Dedifferentiated amniotic fluid mesenchymal stem cell (primary cell): ENCODE results near the gene TRIM44.
"Not testable (repeated sequence)": the region's sequence is repeated elsewhere in the genome, so short reads cannot be mapped to it uniquely, and the experiment has no call there.

Experiments
- DNase-seq: peaks from one replicate; pipeline ENCODE4 v3.0.0-alpha.2; 2016; ENCODE audit errors: extremely low spot score

The TRIM44 gene

DNA sequence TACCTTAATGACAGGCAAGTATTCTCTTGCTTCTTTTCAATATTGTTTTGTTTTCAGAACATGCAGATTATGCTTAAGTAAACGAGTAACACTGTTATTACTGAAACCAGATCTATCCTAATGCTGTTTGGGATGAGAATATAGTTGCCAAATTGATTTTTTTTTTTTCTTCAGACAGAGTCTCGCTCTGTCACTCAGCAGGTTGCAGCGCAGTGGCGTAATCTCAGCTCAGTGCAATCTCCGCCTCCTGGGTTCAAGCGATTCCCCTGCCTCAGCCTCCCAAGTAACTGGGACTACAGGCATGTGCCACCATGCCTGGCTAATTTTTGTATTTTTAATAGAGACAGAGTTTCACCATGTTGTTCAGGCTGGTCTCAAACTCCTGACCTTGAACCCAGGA is 91.0 kb downstream of the TRIM44 start:
- not testable (repeated sequence) for DNase-seq

DNA sequence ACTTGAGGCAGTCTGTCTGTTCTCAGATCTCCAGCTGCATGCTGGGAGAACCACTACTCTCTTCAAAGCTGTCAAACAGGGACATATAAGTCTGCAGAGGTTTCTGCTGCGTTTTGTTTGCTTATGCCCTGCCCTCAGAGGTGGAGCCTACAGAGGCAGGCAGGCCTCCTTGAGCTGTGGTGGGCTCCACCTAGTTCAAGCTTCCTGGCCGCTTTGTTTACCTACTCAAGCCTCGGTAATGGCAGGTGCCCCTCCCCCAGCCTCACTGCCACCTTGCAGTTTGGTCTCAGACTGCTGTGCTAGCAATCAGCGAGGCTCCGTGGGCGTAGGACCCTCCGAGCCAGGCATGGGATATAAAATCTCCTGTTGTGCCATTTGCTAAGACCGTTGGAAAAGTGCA is 97.4 kb downstream of the TRIM44 start:
- DNase-seq, result not testable (repeated sequence)

DNA sequence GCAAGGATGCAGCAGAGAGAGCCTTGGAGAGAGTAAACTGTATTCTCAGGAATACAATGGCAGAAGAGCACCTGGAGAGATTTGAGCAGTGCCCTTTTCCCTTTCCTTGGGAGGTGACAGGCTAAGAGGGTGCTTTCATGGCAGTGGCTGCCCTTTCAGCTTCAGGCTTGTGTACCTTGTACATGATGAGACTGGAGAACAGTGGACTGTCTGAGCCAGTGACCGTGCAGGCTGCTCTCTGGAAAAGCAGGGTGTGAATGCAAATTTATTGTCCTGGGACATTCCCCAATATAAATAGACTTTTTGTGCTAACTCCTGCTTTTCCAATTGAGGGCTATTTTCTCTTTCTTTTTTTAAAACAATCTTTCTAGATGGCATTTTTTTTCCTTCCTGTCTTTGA is 99.3 kb downstream of the TRIM44 start:
- no peak for DNase-seq

DNA sequence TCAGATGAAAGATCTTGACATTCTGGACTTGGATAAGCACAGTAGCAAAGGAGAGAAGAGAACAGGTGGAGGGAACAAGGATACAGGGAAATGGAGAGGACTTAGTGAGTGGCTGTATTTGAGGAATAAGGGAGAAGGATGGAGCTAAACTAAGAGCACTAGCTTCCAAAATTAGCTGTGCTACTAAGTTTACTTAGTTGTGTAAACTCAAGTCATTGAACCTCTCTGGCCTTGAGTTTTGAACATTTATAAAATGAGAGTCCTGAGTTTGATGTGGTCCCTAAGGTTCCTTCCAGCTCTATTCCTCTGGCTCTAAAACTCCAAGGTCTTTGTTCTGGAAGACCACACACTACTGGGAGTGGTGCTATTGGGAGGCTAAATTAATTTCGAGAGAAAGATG is 100.7 kb downstream of the TRIM44 start:
- DNase-seq, result no peak

DNA sequence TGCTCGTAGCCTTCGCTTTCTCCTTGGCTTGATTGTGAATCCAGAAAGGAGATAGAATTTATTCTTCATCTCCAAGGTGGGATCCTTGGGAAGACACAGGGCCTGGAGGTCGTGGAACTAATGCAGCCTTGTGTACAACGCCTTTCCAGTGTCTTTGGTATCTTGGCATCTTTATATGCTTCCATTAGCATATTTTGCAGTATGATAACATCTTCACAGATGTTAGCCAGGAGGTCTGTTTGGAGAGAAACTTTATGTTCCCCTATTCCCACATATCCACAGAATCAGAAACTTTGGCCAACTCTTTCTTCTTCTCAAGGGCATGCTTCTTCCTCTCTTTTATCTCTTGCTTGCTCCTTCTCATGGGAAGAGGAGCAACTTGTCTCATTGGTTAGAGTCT is 101.2 kb downstream of the TRIM44 start:
- DNase-seq, result no peak

DNA sequence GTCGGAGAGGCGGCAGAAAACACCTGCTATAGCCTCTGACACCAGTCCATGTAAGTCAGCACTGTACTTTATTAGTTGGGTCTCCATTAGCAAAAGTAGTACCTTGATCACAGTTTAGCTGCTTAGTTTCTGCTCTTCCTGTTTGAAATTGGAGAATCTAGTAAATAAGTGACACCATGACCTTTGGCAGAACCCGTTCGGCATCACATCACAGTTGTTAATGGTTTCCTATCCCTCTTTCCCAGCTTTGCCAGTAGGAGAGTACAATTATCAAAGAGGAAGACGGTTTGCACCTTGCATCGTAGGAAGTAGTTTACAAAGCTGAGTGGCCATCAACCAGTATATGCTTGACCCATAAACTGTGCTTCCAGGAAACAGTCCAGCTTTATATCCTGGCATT is 101.8 kb downstream of the TRIM44 start:
- no peak for DNase-seq

DNA sequence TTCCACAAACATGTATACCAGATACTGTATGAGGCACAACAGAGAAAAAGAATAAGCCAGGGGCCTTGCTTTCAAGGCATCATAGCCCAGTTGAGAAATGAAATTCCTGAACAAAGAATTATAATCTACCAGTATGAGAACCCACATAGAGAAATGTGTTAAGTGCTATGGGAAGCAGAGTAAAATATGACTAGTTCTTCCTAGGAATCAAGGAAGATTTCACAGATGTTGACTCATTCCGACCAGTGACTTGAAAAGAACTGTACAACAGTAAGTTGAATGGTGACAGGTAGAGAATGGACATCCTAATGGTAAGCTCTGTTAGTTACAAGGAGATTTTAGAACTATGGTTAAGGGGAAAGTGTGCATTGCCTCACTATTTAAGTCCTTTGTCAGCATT is 102.6 kb downstream of the TRIM44 start:
- no peak for DNase-seq

DNA sequence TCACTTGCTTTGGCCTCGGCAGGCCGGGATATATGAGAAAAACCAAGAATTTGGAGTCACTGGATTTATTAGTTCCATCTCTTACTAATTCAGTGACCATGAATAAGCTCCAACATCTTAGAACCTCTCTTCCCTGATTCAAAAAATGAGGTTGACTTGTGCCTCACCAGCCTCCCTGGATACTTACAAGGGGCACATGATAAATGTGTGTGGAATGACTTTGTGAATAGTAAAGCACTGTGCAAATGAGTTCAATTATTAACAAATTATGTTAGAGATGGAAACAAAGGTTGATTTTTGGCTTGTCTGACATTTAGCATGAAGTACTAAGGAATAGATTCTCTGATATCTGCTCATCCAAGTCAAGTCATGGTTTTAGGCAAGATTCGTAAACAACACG is 104.1 kb downstream of the TRIM44 start:
- DNase-seq, result no peak

DNA sequence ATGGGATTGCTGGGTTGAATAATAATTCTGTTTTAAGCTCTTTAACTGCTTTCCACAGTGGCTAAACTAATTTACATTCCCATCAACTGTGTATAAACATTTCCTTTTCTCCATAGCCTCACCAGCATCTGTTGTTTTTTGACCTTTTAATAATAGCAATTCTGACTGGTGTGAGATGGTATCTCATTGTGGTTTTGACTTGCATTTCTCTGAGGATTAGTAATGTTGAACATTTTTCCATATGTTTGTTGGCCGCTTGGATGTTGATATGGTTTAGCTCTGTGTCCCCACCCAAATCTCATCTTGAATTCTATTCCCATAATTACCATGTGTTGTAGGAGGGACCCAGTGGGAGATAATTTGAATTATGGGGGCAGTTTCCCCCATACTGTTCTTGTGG is 107.8 kb downstream of the TRIM44 start:
- peak; percentile 62 for DNase-seq

DNA sequence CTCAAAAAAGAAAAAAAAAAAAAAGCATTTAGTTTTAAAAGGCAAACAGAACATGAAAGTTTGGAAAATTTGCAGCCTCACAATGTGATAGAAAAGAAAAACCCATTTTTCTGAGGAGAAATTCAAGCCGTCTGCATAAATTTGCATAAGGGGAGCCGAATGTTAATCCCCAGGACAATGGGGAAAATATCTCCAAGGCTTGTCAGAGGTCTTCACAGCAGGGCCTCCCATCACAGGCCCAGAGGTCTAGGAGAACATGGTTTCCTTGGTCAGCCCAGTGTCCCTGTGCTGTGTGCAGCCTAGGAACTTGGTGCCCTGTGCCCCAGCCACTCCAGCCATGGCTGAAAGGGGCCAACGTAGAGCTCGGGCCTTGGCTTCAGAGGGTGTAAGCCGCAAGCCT is 109.1 kb downstream of the TRIM44 start:
- DNase-seq, result no peak

DNA sequence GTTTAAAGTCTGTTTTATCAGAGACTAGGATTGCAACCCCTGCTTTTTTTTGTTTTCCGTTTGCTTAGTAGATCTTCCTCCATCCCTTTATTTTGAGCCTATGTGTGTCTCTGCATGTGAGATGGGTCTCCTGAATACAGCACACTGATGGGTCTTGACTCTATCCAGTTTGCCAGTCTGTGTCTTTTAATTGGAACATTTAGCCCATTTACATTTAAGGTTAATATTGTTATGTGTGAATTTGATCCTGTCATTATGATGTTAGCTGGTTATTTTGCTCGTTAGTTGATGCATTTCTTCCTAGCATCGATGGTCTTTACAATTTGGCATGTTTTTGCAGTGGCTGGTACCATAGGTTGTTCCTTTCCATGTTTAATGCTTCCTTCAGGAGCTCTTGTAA is 114.7 kb downstream of the TRIM44 start:
- DNase-seq, result not testable (repeated sequence)

DNA sequence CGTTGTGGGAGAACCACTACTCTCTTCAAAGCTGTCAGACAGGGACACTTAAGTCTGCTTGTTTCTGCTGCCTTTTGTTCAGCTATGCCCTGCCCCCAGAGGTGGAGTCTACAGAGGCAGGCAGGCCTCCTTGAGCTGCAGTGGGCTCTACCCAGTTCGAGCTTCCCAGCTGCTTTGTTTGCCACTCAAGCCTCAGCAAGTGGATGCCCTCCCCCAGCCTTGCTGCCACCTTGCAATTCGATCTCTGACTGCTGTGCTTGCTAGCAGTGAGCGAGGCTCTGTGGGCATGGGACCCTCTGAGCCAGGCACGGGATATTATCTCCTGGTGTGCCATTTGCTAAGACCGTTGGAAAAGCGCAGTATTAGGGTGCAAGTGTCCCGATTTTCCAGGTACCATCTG is 116.4 kb downstream of the TRIM44 start:
- not testable (repeated sequence) for DNase-seq

DNA sequence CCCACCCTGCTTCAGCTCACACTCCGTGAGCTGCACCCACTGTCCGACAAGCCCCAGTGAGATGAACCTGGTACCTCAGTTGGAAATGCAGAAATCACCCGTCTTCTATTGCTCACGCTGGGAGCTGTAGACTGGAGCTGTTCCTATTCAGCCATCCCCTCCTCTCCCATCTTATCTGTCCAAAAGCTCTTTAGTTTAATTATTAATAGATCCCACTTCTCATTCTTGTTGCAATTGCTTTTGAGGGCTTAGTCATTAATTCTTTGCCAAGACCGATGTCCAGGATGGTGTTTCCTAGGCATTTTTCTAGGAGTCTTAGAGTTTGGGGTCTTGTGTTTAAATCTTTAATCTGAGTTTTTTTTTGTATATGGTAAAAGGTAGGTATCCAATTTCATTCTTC is 116.8 kb downstream of the TRIM44 start:
- DNase-seq, result no peak

DNA sequence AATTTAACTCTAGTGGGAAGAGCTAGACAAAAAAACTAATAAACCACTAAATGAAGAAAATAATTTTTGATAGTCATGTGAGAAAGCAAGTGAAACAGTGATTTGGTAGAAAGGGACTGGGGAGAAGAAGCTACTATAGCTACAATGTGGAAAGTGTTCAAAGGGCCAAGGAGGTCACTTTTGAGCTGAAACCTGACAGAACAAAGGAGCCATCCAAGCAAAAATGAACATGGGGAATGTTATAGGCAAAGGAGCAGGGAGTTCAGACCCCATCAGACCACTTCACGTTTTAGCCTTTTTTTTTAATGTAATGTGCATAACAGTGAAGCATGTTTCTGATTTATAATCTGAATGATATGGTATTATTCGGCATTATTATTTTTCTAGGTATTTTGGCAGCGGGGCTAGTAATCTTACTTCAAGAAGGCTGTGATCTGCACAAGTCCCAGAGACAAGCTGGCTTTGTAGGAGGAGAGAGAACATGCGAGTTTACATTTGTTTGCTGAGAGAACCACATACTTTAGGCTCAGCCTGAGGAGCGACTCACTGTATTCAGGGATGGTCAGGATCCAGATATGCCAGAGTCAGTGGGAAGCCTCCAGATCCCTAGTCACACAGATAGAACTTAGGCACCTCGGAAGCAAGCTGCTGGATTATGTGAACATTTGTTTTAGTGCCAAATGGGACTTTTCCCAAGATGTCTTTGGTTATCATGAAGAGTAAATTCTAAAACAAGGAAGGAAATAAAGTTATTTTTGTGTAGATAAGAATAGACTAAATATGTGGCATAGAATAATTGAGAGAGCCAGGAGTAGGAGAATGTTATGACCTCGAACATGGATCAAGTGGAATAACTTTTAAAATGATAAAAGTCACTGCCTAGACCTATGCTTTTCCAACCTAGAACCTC is 118.6 kb downstream of the TRIM44 start:
- DNase-seq, result peak; percentile 50

DNA sequence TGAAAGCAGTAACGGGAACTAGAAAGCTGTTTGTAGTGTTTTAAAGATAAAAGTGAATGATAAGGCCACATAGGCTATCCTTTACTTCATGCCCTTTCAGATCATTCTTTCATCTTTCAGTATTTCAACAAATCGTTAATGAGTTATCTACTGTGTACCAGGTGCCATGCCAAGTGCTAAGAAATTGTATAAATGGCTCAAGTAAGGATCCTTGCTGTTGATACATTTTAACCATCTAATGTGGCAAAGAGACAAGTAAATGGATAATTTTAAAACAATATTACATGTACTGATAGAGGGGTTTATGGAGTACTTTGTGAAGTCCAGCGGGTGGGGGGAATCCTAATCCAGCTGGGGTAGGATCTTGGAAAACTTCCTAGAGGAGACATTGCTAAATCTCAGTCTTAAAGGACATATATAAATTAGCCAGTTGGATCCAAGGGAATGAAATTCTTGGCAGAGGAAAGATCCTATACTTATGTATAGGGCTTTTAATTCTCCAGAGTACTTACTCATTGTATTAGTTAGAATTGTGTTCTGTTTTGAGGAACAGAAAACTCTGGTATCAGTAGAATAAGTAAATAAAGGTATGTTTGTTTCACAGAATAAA is 119.4 kb downstream of the TRIM44 start:
- no peak for DNase-seq

DNA sequence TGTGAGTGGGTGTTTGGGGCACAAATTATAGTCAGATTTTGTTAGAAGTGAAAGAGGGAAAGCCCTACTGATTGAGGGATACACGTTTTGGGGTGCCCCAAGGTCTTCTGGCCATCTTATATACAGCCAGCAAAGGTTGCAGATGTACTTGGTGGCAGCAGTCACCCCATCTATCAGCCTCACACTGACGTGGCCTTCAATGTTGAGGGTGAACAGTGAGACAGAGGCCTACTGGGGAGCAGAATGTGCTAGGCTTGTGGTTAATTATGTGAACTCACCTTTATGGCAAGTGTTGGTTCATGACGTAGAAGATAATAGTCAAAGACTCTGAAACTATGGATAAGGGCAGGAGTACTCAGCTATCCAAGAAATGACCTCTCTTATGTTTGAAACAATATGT is 121.2 kb downstream of the TRIM44 start:
- DNase-seq, result no peak

DNA sequence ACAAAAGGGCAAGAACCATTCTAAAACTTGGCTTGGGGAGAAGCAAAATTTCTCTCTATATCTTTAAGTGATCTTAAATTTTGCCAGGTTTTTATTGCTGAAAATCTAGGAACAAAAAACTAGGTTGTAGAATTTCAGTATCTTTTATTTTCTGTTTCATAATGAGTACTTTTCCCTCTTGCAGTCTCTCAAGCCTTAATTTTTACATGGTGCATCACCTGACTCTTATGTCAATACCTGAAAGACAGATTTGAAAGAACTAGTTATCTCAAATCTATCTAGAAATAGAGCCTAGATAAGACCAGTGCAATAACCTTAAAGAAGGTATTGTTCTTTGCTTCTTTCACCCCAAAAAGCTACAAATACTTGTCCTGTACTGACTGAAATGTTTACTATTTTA is 122.1 kb downstream of the TRIM44 start:
- no peak for DNase-seq

DNA sequence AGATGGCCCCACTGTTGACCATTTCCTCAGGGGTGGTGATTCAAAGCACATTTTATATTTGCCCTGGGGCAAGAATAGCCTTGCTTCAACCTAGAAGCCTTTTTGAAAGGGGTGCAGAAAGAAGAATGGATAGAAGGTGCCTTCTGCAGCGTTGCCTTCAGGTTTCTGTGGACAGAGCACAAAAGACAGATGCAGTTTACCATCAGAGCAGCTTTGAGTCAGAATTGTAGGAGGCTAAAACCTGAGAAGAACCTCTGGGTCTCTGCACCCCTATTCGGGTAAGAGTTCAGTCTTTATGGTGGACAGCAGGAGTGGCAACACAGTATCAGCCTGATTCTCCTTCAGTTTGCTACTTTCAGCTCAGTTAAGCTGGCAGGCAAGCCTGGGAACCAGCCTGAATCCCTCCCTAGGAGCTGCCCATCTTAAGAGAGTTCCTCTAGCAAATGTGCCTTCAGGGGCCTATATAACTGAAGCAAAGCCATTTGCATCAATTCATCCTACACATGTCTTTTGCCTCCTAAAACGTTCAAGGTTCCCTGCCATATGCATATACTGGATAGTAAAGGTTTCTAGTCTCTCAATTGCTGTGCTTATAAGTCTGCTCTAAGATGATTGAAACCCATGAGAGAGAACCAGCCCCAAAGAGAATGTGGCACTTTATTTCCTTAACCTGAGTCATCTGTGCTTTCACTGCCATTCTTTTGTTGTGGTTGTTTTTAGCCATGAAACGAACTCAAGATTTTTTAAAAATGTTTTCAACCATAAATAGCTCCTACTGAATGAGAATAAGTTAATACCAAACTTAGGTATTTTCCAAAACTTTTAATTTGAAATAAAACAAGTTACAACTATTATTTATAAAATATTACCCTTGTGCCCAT is 123.0 kb downstream of the TRIM44 start:
- DNase-seq, result no peak

DNA sequence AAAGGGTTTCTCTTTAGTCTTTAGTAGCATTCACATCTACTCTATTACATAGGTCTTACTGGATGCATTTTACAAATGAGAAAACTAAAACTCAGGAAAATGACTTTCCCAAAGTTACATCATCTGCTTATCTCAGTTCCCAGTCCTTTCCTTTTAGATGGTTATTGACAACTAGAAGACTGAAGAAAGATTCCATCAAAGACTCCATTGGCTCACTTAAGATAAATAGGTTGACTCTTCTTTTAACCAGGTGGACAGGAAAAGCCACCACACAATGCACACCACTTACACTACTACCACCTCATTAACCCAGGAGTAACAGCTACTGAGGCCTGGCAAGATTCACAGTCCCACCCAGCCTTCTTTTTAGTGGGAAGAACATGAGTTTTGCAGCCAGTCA is 123.6 kb downstream of the TRIM44 start:
- DNase-seq, result peak; percentile 73

DNA sequence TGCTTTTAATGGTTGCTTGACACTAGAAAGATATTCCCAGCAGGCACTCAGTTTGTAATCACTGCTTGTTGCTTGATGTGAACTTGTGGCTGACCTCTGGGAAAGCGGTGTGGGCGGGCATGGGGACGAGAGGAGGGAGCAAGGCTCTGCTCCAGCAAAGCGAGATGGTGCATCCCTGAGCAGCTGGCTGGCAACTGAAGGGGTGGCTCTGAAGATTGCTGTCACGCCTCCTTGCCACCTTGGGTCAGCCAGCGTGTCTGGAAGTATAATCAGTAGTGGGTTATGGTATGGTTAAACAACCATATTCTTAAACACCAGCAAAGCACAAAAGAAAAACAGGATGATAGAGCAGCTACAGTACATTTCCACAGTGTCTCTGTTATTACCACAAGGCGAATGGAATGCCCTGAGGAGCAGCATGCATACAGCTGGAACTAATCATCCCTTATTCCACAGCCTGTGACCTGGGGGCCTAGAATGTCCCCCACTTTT is 124.5 kb downstream of the TRIM44 start:
- DNase-seq, result peak; percentile 72

DNA sequence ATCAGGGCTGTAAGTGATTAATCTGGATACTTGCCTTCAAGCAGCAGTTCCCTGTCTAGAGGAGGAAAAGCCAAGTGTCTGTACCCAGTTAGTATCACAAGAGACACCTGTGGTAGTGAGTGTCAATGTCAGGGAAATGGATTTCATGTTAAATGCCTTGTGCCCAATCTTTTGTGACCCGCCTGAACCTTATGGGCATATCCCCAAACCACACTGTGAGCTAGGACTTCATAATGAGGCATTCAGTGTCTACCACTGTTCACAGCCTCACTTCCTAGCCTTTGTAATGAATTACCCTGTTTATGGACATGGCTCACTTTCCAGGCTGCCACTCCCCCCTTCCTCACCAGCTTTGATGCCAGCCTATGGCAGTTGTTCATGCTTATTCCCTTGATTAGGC is 125.1 kb downstream of the TRIM44 start:
- DNase-seq, result no peak
